Measurements from ENCODE around the gene P2RY8. TPM values are rescaled to one million over a fixed set of nuclear protein-coding genes. Genes with fewer than 3 reads are reported as not detected.

The P2RY8 gene
- total and polyA plus RNA-seq, 10 of the 15 experiments (the other 5 are each of a cell fraction or from before 2014, with no cell fraction given): 2.0 to 64.4 (median 36.5) TPM

- TF ChIP-seq, protein P1, sequence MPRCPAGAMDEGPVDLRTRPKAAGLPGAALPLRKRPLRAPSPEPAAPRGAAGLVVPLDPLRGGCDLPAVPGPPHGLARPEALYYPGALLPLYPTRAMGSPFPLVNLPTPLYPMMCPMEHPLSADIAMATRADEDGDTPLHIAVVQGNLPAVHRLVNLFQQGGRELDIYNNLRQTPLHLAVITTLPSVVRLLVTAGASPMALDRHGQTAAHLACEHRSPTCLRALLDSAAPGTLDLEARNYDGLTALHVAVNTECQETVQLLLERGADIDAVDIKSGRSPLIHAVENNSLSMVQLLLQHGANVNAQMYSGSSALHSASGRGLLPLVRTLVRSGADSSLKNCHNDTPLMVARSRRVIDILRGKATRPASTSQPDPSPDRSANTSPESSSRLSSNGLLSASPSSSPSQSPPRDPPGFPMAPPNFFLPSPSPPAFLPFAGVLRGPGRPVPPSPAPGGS (IDR thresholded peaks at IDR 0.05; ENCODE audit: borderline replicate concordance, insufficient read depth, low read depth, low read length, poor library complexity, severe bottlenecking): no peak
- TF ChIP-seq HSF1 (IDR thresholded peaks at IDR 0.05; ENCODE audit: low read depth, low read length) (no peak), MYB (IDR thresholded peaks at IDR 0.05; ENCODE audit: borderline replicate concordance, low read depth, low read length) (peak; percentile 49; the same call in 1 of the 2 replicates), STAT1 (conservative IDR thresholded peaks at IDR 0.05) (no peak), IRF3 (IDR thresholded peaks at IDR 0.05) (no peak), BHLHE40 (IDR thresholded peaks at IDR 0.05; ENCODE audit: borderline replicate concordance in 1 of 2, low read depth in 2 of 2, low read length in 1 of 2) (peak; percentile 51 to 61; a peak in 3 of 4 replicates), MEF2B (IDR thresholded peaks at IDR 0.05; ENCODE audit: partially characterized antibody, poor library complexity, severe bottlenecking) (no peak), ELK1 (IDR thresholded peaks at IDR 0.05; ENCODE audit: low read depth, low read length) (no peak), ZNF217 (IDR thresholded peaks at IDR 0.05) (no peak), SP1 (IDR thresholded peaks at IDR 0.05; ENCODE audit: low read depth, low read length) (no peak), USF1 (IDR thresholded peaks at IDR 0.05; ENCODE audit: borderline replicate concordance, extremely low read length, insufficient read depth, low read depth, low read length) (no peak), TCF12 (IDR thresholded peaks at IDR 0.05; ENCODE audit: low read depth, low read length) (0 out of 2 replicates have a peak, but pooled peaks have one; percentile 16), TBL1XR1 (IDR thresholded peaks at IDR 0.05; ENCODE audit: low read depth, low read length) (no peak), SPI1 (IDR thresholded peaks at IDR 0.05; ENCODE audit: borderline replicate concordance, insufficient read depth, low read depth, low read length) (peak; percentile 55; the same call in 1 of the 2 replicates), SUZ12 (IDR thresholded peaks at IDR 0.05; ENCODE audit: unreplicated experiment) (no peak)
- TF ChIP-seq, protein P2, sequence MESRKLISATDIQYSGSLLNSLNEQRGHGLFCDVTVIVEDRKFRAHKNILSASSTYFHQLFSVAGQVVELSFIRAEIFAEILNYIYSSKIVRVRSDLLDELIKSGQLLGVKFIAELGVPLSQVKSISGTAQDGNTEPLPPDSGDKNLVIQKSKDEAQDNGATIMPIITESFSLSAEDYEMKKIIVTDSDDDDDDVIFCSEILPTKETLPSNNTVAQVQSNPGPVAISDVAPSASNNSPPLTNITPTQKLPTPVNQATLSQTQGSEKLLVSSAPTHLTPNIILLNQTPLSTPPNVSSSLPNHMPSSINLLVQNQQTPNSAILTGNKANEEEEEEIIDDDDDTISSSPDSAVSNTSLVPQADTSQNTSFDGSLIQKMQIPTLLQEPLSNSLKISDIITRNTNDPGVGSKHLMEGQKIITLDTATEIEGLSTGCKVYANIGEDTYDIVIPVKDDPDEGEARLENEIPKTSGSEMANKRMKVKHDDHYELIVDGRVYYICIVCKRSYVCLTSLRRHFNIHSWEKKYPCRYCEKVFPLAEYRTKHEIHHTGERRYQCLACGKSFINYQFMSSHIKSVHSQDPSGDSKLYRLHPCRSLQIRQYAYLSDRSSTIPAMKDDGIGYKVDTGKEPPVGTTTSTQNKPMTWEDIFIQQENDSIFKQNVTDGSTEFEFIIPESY (IDR thresholded peaks at IDR 0.05): no peak
- TF ChIP-seq, protein P3, sequence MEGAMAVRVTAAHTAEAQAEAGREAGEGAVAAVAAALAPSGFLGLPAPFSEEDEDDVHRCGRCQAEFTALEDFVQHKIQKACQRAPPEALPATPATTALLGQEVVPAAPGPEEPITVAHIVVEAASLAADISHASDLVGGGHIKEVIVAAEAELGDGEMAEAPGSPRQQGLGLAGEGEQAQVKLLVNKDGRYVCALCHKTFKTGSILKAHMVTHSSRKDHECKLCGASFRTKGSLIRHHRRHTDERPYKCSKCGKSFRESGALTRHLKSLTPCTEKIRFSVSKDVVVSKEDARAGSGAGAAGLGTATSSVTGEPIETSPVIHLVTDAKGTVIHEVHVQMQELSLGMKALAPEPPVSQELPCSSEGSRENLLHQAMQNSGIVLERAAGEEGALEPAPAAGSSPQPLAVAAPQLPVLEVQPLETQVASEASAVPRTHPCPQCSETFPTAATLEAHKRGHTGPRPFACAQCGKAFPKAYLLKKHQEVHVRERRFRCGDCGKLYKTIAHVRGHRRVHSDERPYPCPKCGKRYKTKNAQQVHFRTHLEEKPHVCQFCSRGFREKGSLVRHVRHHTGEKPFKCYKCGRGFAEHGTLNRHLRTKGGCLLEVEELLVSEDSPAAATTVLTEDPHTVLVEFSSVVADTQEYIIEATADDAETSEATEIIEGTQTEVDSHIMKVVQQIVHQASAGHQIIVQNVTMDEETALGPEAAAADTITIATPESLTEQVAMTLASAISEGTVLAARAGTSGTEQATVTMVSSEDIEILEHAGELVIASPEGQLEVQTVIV (IDR thresholded peaks at IDR 0.05; ENCODE audit: borderline replicate concordance, partially characterized antibody): no peak
Observed at GRCh38 chrX:1537031-1537715, at the start of gene P2RY8 (continued).
